Lower lobe of right lung (tissue), 2 donors: ENCODE measurements around the gene KRT13. TPM values are rescaled to one million over a fixed set of nuclear protein-coding genes. Genes with fewer than 3 reads are reported as not detected.

ENCODE experiments used
- ATAC-seq, 2 donors: fragments of 200-7000 bp; cut with Tn5 transposase; one replicate each; pipeline ENCODE4 v1.9.1; 2020 to 2022; ENCODE audit warnings: mild to moderate bottlenecking in 2 of 2, moderate library complexity in 2 of 2
- DNase-seq: peaks from one replicate; pipeline ENCODE4 v3.0.0-alpha.2; 2020
- H3K27ac ChIP-seq: fragments of 200-600 bp; one replicate; pipeline ENCODE4 v1.8.0; 2022
- H3K27me3 ChIP-seq: fragments of 200-600 bp; one replicate; pipeline ENCODE4 v1.8.0; 2022; ENCODE audit warnings: low read depth
- H3K36me3 ChIP-seq: fragments of 200-600 bp; one replicate; pipeline ENCODE4 v1.8.0; 2022; ENCODE audit warnings: mild to moderate bottlenecking
- H3K4me1 ChIP-seq: fragments of 200-600 bp; one replicate; pipeline ENCODE4 v1.8.0; 2022
- H3K4me3 ChIP-seq: fragments of 200-600 bp; one replicate; pipeline ENCODE4 v1.8.0; 2022; ENCODE audit warnings: mild to moderate bottlenecking
- H3K9me3 ChIP-seq: fragments of 200-600 bp; one replicate; pipeline ENCODE4 v1.8.0; 2022
- CTCF ChIP-seq: fragments of 200-600 bp; IDR thresholded peaks from one replicate; pipeline ENCODE4 v1.8.0; 2022; ENCODE audit warnings: antibody characterized with exemption, mild to moderate bottlenecking
- intact Hi-C: fragments of 100-400 bp; cut with DNase I; formaldehyde crosslinking; loops from one replicate; pipeline ENCODE4 v1.11.0; 2022
- total RNA-seq: library from RNA; stranded (reverse); fragmentation: NEBNext Ultra II Directional; extraction: Animal tissue kit (Norgen Biotek cat#: 25700); gene quantifications from one replicate; pipeline ENCODE4 v1.2.1, GENCODE V29; 2021
- donor health status: DM: no; HTN: yes; CAD: no; lungs with severe emphysema.

Gene KRT13
- total RNA-seq, 1 donor from 2014 or later, result 5.2 TPM

GRCh38 chr17:41486809-41487530, 18.4 kb downstream of the KRT13 start:
- intact Hi-C loops, result no loop called here
- Histone ChIP-seq H3K9me3 (no peaks in the 10 kb centered on the region), H3K27me3 (no peaks in the 10 kb centered on the region), H3K4me3 (no peak overlapping the region), H3K36me3 (no peaks in the 10 kb centered on the region), H3K27ac (no peak overlapping the region), H3K4me1 (no peaks in the 10 kb centered on the region)
- peak; percentile 63 for TF ChIP-seq CTCF
- DNase-seq, result peak; percentile 81
- ATAC-seq, result peak; percentile 57 to 77

- Histone ChIP-seq H3K4me1 (no peaks in the 10 kb centered on the region), H3K4me3 (no peak overlapping the region), H3K27ac (no peak overlapping the region), H3K9me3 (no peaks in the 10 kb centered on the region), H3K27me3 (no peaks in the 10 kb centered on the region), H3K36me3 (no peaks in the 10 kb centered on the region)
- no peak for ATAC-seq
- intact Hi-C loops, result no loop called here
- no peak for TF ChIP-seq CTCF
- no peak for DNase-seq
Observed at GRCh38 chr17:41486316-41486715, 19.1 kb downstream of the KRT13 start.

- no peak overlapping the region for H3K4me3 ChIP-seq
- peak in 1 of 2 donors; percentile 12 for ATAC-seq
- intact Hi-C loops, result no loop called here
- no peaks in the 10 kb centered on the region for H3K27me3 ChIP-seq
- no peak for TF ChIP-seq CTCF
- H3K4me1 ChIP-seq, result no peaks in the 10 kb centered on the region
- no peak for DNase-seq
- H3K27ac ChIP-seq, result no peak overlapping the region
- no peaks in the 10 kb centered on the region for H3K36me3 ChIP-seq
- H3K9me3 ChIP-seq, result no peaks in the 10 kb centered on the region
Observed at GRCh38 chr17:41484920-41485904, 20.2 kb downstream of the KRT13 start.

GRCh38 chr17:41483991-41484826, 21.2 kb downstream of the KRT13 start:
- Histone ChIP-seq H3K27ac (no peak overlapping the region), H3K27me3 (no peaks in the 10 kb centered on the region), H3K36me3 (no peaks in the 10 kb centered on the region), H3K4me1 (no peaks in the 10 kb centered on the region), H3K4me3 (no peak overlapping the region), H3K9me3 (no peaks in the 10 kb centered on the region)
- TF ChIP-seq CTCF, result no peak
- DNase-seq (no peak), ATAC-seq (no peak)
- intact Hi-C loops, result no loop called here

- Histone ChIP-seq H3K36me3 (no peaks in the 10 kb centered on the region), H3K9me3 (no peaks in the 10 kb centered on the region), H3K4me3 (no peak overlapping the region), H3K27me3 (no peaks in the 10 kb centered on the region), H3K27ac (no peak overlapping the region), H3K4me1 (no peaks in the 10 kb centered on the region)
- DNase-seq (no peak), ATAC-seq (no peak)
- intact Hi-C loops, result no loop called here
- TF ChIP-seq CTCF, result no peak
Observed at GRCh38 chr17:41483531-41483930, 21.9 kb downstream of the KRT13 start.
